ENCODE measurements around the gene NRXN3. TPM values are rescaled to one million over a fixed set of nuclear protein-coding genes. Genes with fewer than 3 reads are reported as not detected.

Gene NRXN3
- 1 to 10 TPM; 1.2 to 7.8 TPM for total RNA-seq

DNA sequence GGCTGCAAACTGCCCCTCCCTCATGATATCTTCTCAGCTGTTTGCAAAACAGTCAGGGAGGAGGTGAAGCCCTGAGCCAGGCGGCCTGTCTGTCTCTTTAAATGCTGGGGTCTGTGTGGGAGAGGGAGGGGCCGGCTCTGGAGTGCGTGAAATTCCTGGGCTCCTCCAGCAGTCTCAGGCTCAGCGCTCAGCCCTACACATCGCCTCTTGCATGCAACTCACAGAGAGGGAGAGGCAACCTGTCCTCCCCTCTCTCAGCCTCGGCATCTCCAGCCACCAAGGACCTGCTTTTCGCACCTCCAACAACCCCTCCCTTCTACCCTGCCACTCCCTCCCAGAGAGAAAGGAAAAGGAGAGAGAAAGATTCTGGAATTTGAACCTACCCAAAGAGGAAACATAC is at the start of gene NRXN3:
TSS of gene NRXN3 (plus strand) at position 171 of the 400 bp plus-strand sequence. CDS start 72,721 bp downstream, outside the sequence.
- H3K4me1 ChIP-seq, result no peaks in the 10 kb centered on the region
- DNase-seq, result peak; percentile 20
- no peak within 1 kb of the TSS for H3K9ac ChIP-seq (ENCODE audit: low read depth in 2 of 2, low read length in 2 of 2)
- intact Hi-C loops (cut with DNase I), result no loop called here
- no peak within 1 kb of the TSS for H3K4me3 ChIP-seq
- TF ChIP-seq, protein P1, sequence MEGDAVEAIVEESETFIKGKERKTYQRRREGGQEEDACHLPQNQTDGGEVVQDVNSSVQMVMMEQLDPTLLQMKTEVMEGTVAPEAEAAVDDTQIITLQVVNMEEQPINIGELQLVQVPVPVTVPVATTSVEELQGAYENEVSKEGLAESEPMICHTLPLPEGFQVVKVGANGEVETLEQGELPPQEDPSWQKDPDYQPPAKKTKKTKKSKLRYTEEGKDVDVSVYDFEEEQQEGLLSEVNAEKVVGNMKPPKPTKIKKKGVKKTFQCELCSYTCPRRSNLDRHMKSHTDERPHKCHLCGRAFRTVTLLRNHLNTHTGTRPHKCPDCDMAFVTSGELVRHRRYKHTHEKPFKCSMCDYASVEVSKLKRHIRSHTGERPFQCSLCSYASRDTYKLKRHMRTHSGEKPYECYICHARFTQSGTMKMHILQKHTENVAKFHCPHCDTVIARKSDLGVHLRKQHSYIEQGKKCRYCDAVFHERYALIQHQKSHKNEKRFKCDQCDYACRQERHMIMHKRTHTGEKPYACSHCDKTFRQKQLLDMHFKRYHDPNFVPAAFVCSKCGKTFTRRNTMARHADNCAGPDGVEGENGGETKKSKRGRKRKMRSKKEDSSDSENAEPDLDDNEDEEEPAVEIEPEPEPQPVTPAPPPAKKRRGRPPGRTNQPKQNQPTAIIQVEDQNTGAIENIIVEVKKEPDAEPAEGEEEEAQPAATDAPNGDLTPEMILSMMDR (IDR thresholded peaks at IDR 0.05), result no peak
- no peaks in the 10 kb centered on the region for H3K27me3 ChIP-seq
- no peak within 1 kb of the TSS for H3K27ac ChIP-seq
- no peaks in the 10 kb centered on the region for H3K9me3 ChIP-seq
- no peaks in the 10 kb centered on the region for H3K36me3 ChIP-seq

- intact Hi-C loops (cut with DNase I), result no loop called here
- Histone ChIP-seq H3K27ac (no peak overlapping the region), H3K27me3 (no peaks in the 10 kb centered on the region), H3K4me1 (no peaks in the 10 kb centered on the region), H3K9me3 (no peaks in the 10 kb centered on the region), H3K9ac (ENCODE audit: low read depth in 2 of 2, low read length in 2 of 2) (no peak overlapping the region), H3K36me3 (no peaks in the 10 kb centered on the region), H3K4me3 (no peak overlapping the region)
- DNase-seq, result no peak
- TF ChIP-seq, protein P1 (IDR thresholded peaks at IDR 0.05), result no peak
Measured at GRCh38 chr14:78122436-78122835, 47.7 kb upstream of the NRXN3 start.

DNA sequence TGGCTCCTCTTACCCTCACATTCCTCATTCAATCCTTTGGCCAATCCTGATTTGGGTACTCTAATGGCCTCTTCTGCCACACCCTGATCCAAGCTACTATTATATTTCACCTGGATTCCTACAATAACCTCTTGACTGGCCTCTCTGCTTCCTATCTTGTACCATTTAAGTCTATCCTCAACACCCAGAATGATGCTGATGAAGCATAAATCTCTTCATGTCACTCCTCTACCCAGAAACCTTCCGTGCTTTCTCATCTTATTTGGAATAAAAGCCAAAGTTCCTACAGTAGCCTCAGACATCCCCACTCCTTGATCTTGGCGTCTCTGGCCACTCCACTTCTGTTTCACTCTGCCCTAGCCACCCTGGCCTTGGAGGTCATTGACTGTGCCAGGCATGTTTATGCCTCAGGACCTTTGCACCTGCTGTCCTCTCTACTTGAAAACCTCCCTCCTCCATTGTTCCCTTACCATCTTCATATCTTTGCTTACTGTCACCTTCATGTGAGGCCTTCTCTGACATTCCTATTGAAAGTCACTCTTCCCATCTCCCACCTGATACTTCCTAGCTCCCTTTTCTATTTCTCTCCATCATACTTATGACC is 46.4 kb upstream of the NRXN3 start:
- Histone ChIP-seq H3K4me1 (no peaks in the 10 kb centered on the region), H3K9me3 (no peaks in the 10 kb centered on the region), H3K36me3 (no peaks in the 10 kb centered on the region), H3K27ac (no peak overlapping the region), H3K4me3 (no peak overlapping the region), H3K27me3 (no peaks in the 10 kb centered on the region), H3K9ac (ENCODE audit: low read depth in 2 of 2, low read length in 2 of 2) (no peak overlapping the region)
- intact Hi-C loops (cut with DNase I), result no loop called here
- no peak for DNase-seq
- TF ChIP-seq, protein P1 (IDR thresholded peaks at IDR 0.05), result no peak

DNA sequence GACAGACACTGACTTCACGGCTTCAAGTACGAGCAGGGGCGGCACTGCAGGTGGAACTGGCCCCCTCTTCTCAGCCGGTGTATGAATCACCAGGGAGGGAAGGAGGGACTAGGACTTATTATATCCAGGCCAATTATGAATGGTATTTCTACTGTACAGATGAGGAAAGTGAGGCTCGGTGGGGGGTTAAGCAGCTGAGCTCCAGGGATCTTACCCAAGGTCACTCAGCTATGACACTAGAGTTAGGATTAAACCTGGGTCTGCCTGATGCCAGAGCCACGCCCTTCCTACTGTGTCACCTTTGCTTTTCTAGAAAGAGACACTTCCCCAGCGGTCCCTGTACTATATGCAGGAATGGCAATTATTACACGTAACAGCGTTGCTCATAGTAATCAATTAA is 42.2 kb upstream of the NRXN3 start:
- Histone ChIP-seq H3K27ac (no peak overlapping the region), H3K36me3 (no peaks in the 10 kb centered on the region), H3K4me1 (no peaks in the 10 kb centered on the region), H3K9ac (ENCODE audit: low read depth in 2 of 2, low read length in 2 of 2) (no peak overlapping the region), H3K9me3 (no peaks in the 10 kb centered on the region), H3K27me3 (no peaks in the 10 kb centered on the region), H3K4me3 (no peak overlapping the region)
- TF ChIP-seq, protein P1 (IDR thresholded peaks at IDR 0.05), result no peak
- intact Hi-C loops (cut with DNase I), result no loop called here
- no peak for DNase-seq

DNA sequence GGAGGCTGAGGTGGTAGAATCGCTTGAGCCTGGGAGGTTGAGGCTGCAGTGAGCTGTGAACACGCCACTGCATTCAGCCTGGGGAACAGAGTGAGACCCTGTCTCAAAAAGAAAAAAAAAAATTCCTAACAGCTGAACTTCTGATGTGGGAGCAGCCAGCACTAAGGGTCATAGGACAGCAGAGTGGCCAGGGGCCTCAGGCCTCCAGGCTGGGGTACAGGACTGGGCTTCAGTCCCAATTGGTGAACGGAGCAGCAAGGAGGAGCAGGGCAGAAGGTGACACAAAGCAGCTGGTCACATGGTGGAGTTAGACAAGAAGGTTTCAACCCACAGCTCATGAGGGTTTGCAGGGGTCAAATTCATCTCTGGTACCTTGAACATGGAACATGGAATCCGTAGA is 40.8 kb upstream of the NRXN3 start:
- intact Hi-C loops (cut with DNase I), result no loop called here
- TF ChIP-seq, protein P1 (IDR thresholded peaks at IDR 0.05), result no peak
- H3K4me3 ChIP-seq, result no peak overlapping the region

More for the DNA sequence above, 40.8 kb upstream of the NRXN3 start:
- no peak for DNase-seq
- Histone ChIP-seq H3K9me3 (no peaks in the 10 kb centered on the region), H3K4me1 (no peaks in the 10 kb centered on the region), H3K27me3 (no peaks in the 10 kb centered on the region), H3K27ac (no peak overlapping the region), H3K36me3 (no peaks in the 10 kb centered on the region), H3K9ac (ENCODE audit: low read depth in 2 of 2, low read length in 2 of 2) (no peak overlapping the region)

Data from colonic mucosa (tissue), 4 donors.